Right renal cortex interstitium (tissue), 3 donors: ENCODE results near the gene ABHD8. TPM values are rescaled to one million over a fixed set of nuclear protein-coding genes. Genes with fewer than 3 reads are reported as not detected.

Experiments
- DNase-seq, 3 donors: peaks; one replicate each; pipeline ENCODE4 v3.0.0-alpha.2; 2013; ENCODE audit warnings: low read depth in 3 of 3, low spot score in 2 of 3
- polyA plus RNA-seq, 3 donors: library from polyadenylated mRNA; unstranded; fragments of 120-200 nt; gene quantifications; one replicate each; pipeline ENCODE4 v1.2.1, GENCODE V29; 2013; ENCODE audit not compliant: insufficient read length in 3 of 3

The ABHD8 gene
- polyA plus RNA-seq, 3 donors = 6.6 to 8.5 (median 7.0) TPM

DNA sequence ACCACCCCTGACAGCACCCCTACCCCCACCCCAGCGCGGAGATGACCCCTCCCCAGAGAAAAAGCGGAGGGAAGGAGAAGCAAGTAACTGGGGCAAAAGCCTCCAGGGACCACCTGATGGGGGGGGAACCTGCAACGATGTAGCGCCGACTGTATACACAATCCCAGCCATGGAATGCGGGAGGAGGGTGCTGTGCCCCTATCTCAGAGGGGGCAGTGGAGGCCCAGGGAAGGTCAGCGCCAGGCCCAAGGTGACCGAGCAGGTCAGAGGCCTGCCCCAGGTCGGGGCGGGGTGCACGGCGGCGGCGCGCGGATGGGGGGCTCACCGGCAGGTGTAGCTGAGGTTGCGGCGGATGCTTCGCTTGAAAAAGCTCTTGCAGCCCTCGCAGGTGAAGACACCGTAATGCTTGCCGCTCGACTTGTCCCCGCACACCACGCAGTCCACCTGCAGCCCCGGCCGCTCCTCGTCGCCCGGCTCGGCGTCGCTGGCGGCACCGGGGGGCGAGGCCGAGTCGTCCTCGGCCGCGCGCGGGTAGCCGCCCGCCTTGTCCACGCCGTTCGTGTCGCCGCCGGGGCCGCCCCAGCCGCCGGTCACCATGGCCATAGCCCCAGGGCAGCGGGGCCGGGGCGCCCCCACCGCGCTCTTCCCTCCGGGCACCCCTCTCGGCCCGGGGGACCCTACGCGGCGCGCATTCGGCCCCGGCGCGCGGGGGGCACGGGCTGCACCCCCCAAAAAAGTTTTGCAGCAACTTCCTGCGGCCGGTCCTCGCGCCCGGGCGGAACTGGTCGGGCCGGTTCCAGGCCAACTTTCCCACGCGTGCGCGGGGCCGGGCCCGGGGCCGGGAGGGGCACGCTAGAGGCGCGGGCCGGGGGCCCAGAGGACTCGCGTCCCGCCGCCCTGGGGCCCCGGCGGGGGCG is 58.3 kb downstream of the ABHD8 start:
- no peak for DNase-seq

DNA sequence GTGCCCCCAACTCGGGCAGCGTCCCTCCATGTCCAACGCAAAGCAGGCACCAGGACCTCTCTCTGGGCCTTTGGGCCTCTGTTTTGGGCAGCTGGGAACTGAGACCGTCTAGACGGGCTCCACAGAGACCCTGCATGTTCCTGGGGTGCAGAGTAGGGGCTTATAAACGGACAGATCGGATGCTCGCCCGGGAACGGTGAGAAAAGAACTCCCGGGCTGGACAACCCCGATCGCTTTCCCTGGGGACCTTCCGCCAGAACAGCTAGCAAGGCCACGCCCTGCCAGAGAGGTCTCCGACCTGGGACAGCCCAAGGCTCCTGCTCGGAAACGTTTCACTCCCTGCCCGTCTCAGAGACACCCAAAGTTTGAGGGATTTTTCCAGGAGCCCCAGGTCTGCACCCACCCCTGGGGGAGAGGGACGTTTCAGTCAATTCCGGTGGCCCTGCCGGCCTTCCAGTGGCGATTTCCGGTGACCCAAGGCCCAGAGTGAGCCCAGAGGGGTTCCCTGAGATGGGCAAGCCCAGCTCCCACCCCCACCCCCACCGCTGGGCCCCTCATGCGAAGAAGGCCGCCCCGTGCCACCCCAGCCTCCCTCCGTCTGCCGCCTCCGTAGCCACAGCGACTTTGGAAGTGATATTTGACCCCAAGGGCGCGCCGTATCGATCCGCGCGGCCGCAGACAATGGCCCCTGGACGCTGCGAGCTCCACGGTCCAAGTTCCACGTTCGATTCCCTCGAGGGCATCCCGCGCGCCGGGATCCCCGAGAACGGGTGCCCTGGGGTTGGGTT is 59.2 kb downstream of the ABHD8 start:
- DNase-seq = no peak

DNA sequence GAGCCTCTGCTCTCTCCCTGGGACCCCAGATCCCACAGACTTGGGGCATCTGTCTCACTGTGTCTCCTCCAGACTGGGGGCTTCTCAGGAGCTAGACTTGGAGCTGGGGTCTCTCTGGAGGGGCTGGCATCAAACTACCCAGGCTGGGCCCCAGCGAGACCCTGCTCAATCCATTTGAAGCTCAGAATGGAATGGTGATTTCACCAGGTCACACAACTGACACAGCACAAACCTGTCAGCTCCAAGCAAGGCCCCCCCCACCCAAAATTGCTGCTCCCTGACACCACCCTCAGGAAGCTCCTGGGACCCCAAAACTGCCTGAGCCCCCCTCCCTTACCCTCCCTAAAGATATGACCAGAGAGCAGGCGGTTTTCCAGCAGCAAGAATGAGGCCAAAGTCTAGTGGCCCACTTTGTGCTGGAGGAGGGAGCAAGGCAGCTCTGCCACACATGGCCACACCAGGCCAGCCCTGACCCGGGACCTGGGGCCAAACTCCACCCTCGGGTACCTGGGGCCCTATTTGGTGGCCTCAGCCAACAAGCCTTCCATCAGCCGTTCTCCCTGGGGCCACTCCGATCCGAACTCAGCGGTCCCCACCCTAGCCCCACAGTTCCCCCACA is 59.9 kb downstream of the ABHD8 start:
- DNase-seq = no peak

DNA sequence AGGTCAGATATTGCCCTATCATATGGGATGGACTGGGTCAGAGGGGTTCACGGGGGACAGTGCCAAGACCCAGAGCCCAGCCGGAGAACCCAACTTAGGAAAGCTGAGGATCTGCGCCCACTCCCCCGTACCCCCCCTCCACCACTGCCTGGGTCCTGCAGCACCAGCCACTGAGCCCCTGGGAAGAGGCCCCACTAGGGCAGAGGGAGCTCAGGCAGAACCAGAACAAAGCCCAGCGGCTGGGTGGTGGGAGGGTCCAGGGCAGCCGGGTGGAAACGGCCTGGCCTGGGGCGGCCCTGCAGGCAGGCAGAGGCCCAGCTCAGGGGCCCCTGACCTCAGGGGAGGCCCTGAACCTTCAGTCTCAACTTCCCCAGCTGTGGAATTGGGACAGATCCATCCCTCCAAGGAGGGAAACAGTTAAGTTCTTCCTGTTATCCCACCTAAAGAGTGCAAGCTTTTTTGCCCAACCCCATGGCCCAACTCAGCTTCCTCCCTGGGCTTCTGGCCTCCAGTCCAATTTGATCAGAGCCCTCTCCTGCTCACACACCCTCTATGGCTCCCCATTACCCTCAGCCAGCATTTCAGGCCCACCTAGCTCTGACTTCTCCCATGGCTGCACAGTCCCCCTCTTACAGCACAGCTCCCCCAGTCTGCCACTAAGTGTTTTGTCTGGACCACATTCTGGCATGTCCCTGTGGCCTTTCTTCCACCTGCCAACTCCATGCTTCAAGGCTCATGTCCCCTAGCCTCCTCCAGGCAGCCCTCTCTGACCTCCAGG is 60.6 kb downstream of the ABHD8 start:
- DNase-seq = no peak

Other genes starting within 250 kb of the ABHD8 start
- 10 to 100 TPM; 11.9 to 13.9 (median 12.5) TPM for gene HAUS8, start 228.0 kb downstream of the ABHD8 start, polyA plus RNA-seq
- 10 to 100 TPM; 39.6 to 43.4 (median 42.2) TPM for gene MYO9B, start 227.6 kb downstream of the ABHD8 start, polyA plus RNA-seq
- gene USE1, start 88.1 kb downstream of the ABHD8 start, polyA plus RNA-seq = 10 to 100 TPM; 21.6 to 24.2 (median 22.2) TPM
- gene OCEL1, start 77.2 kb downstream of the ABHD8 start, polyA plus RNA-seq = 10 to 100 TPM; 15.7 to 20.1 (median 17.9) TPM
- gene NR2F6, start 57.5 kb downstream of the ABHD8 start, polyA plus RNA-seq = 10 to 100 TPM; 29.4 to 41.9 (median 34.2) TPM
- 1 to 10 TPM; 4.6 to 6.1 (median 5.4) TPM for gene USHBP1, start 38.7 kb downstream of the ABHD8 start, polyA plus RNA-seq
- gene BABAM1, start 36.0 kb downstream of the ABHD8 start, polyA plus RNA-seq = 100 to 1,000 TPM in 1 of 3 donors, 10 to 100 TPM in 2; 94.8 to 113 (median 97.1) TPM
- under 1 TPM; 0.44 to 0.83 (median 0.65) TPM for gene ANKLE1, start 21.5 kb downstream of the ABHD8 start, polyA plus RNA-seq
- 10 to 100 TPM; 44.9 to 55.7 (median 51.8) TPM for gene MRPL34, start 2.4 kb upstream of the ABHD8 start, polyA plus RNA-seq
- 10 to 100 TPM; 29.3 to 37.7 (median 32.5) TPM for gene DDA1, start 6.1 kb upstream of the ABHD8 start, polyA plus RNA-seq
- gene ANO8, start 31.4 kb upstream of the ABHD8 start, polyA plus RNA-seq = 1 to 10 TPM; 7.2 to 9.7 (median 7.8) TPM
- 10 to 100 TPM; 13.9 to 17.3 (median 15.7) TPM for gene GTPBP3, start 34.1 kb upstream of the ABHD8 start, polyA plus RNA-seq
- gene PLVAP, start 73.9 kb upstream of the ABHD8 start, polyA plus RNA-seq = 100 to 1,000 TPM; 167 to 179 (median 177) TPM
- 1 to 10 TPM in 1 of 3 donors, under 1 TPM in 2; 0.59 to 1.2 (median 0.83) TPM for gene CCDC194, start 90.8 kb upstream of the ABHD8 start, polyA plus RNA-seq
- 100 to 1,000 TPM; 102 to 160 (median 151) TPM for gene BST2, start 102.2 kb upstream of the ABHD8 start, polyA plus RNA-seq
- gene MVB12A, start 116.6 kb upstream of the ABHD8 start, polyA plus RNA-seq = 10 to 100 TPM; 47.2 to 53.0 (median 52.7) TPM
- 1 to 10 TPM; 1.9 to 3.1 (median 2.1) TPM for gene TMEM221, start 145.2 kb upstream of the ABHD8 start, polyA plus RNA-seq
- gene NXNL1, start 157.5 kb upstream of the ABHD8 start, polyA plus RNA-seq = not detected
- gene SLC27A1, start 167.1 kb upstream of the ABHD8 start, polyA plus RNA-seq = 10 to 100 TPM in 2 of 3 donors, 1 to 10 TPM in 1; 9.7 to 10.8 (median 10.3) TPM
- gene PGLS, start 208.2 kb upstream of the ABHD8 start, polyA plus RNA-seq = 10 to 100 TPM; 50.1 to 60.6 (median 50.9) TPM